Caco-2 (cell line): Measurements from ENCODE around the gene LRRC59. TPM values are rescaled to one million over a fixed set of nuclear protein-coding genes. Genes with fewer than 3 reads are reported as not detected.

Experiments
- BruUV-seq: library from RNA; stranded (reverse); fragments of 400-500 nt; replicated peaks from 2 replicates; lab custom pipeline; 2021; lab: Mats Ljungman, UMichigan
- CTCF ChIA-PET: fragments of 300-600 bp; sonication (Branson Sonifier 250); formaldehyde crosslinking; loops from one replicate; lab custom pipeline; 2022; ENCODE audit warnings: antibody characterized with exemption; lab: Charles Lee
- POLR2A ChIA-PET: fragments of 300-600 bp; sonication (Branson Sonifier 250); formaldehyde crosslinking; loops from one replicate; lab custom pipeline; 2022; ENCODE audit warnings: antibody characterized with exemption; lab: Charles Lee
- DNase-seq, 2 experiments: peaks; one replicate each; pipeline versions ENCODE4 v3.0.0 to v3.0.0-alpha.2; 2020 to 2022
- H3K27me3 ChIP-seq: replicated peaks from 2 replicates; pipeline ENCODE4 v1.6.0; 2011; ENCODE audit warnings: low read length; ENCODE audit not compliant: control insufficient read depth, insufficient read depth
- H3K36me3 ChIP-seq: 2 replicates; pipeline ENCODE4 v1.5.1; 2011; ENCODE audit warnings: low read length; ENCODE audit not compliant: control insufficient read depth, insufficient read depth
- H3K4me1 ChIP-seq: fragments of 250-450 bp; sonication (Bioruptor Pico); 2 replicates; pipeline ENCODE4 v1.5.1; 2020; ENCODE audit warnings: mild to moderate bottlenecking
- H3K4me3 ChIP-seq: 2 replicates; pipeline ENCODE4 v1.5.1; 2011; ENCODE audit warnings: low read depth, mild to moderate bottlenecking, control low read depth, low read length
- H3K9me3 ChIP-seq: fragments of 250-450 bp; sonication (Bioruptor Pico); 2 replicates; pipeline ENCODE4 v1.5.1; 2020; ENCODE audit warnings: mild to moderate bottlenecking, moderate library complexity
- H3K27ac Mint-ChIP-seq: one replicate; pipeline ENCODE4 v1.8.0; 2022; ENCODE audit warnings: mixed read lengths; ENCODE audit not compliant: unreplicated experiment
- H3K27me3 Mint-ChIP-seq: one replicate; pipeline ENCODE4 v1.8.0; 2022; ENCODE audit warnings: mixed read lengths; ENCODE audit not compliant: insufficient read depth, unreplicated experiment
- H3K36me3 Mint-ChIP-seq: one replicate; pipeline ENCODE4 v1.8.0; 2022; ENCODE audit warnings: mild to moderate bottlenecking, mixed read lengths; ENCODE audit not compliant: insufficient read depth, unreplicated experiment
- H3K4me1 Mint-ChIP-seq: one replicate; pipeline ENCODE4 v1.8.0; 2022; ENCODE audit warnings: low read depth, mixed read lengths; ENCODE audit not compliant: unreplicated experiment
- H3K4me3 Mint-ChIP-seq: one replicate; pipeline ENCODE4 v1.8.0; 2022; ENCODE audit warnings: mild to moderate bottlenecking, moderate library complexity, mixed read lengths; ENCODE audit not compliant: unreplicated experiment
- H3K9me3 Mint-ChIP-seq: one replicate; pipeline ENCODE4 v1.8.0; 2022; ENCODE audit warnings: mixed read lengths; ENCODE audit not compliant: unreplicated experiment
- CTCF ChIP-seq, 2 experiments: fragments of 200-600 bp in 1 of 2; IDR thresholded peaks; 1 replicate in 1 of 2; 2 replicates in 1 of 2; pipeline versions ENCODE4 v1.5.1 to v1.8.0; 2011 to 2022; ENCODE audit warnings: antibody characterized with exemption in 1 of 2, control low read depth in 1 of 2, inconsistent platforms in 1 of 2, low read depth in 1 of 2, low read length in 1 of 2, mild to moderate bottlenecking in 1 of 2, moderate library complexity in 1 of 2; ENCODE audit not compliant: insufficient read depth in 1 of 2, severe bottlenecking in 1 of 2, unreplicated experiment in 1 of 2
- intact Hi-C: fragments of 100-400 bp; cut with micrococcal nuclease; formaldehyde crosslinking; loops from one replicate; pipeline ENCODE4 v1.10.0; 2022; ENCODE audit not compliant: unreplicated experiment
- total RNA-seq: library from RNA; stranded (reverse); gene quantifications from 2 replicates; pipeline ENCODE4 v1.2.3, GENCODE V29; 2022

LRRC59 gene
- total RNA-seq, 1 experiment from 2014 or later: 324 TPM

- Mint-ChIP-seq H3K27me3 (no peaks in the 10 kb centered on the region), H3K9me3 (no peaks in the 10 kb centered on the region), H3K27ac (peak within 1 kb of the TSS; percentile 54), H3K4me1 (peaks cover 60% of the 10 kb centered on the region), H3K4me3 (peak within 1 kb of the TSS; percentile 80), H3K36me3 (peaks cover 6% of the 10 kb centered on the region)
- BruUV-seq: TSS peak; percentile 60
- peak in 1 of 2 experiments; percentile 35 for TF ChIP-seq CTCF (IDR thresholded peaks at IDR 0.05; ENCODE audit: insufficient read depth in 1 of 2, low read depth in 1 of 2, low read length in 1 of 2, severe bottlenecking in 1 of 2, unreplicated experiment in 1 of 2)
- ChIA-PET POLR2A (interaction anchor here (0.5 to 1.6 kb wide), 6 partner anchors 17 to 694 kb away, joined by 4 to 9 read pairs (median 6); partner anchors contain the start of genes LRRC59 and PPP1R9B), CTCF (interaction anchor here (0.6 to 3.6 kb wide), 16 partner anchors 9 to 420 kb away, joined by 3 to 40 read pairs (median 4); partner anchors contain the start of gene LRRC59)
- no peaks in the 10 kb centered on the region for H3K36me3 ChIP-seq
- no peaks in the 10 kb centered on the region for H3K27me3 ChIP-seq
- intact Hi-C loops: no loop called here
- peaks cover 64% of the 10 kb centered on the region for H3K4me1 ChIP-seq
- H3K4me3 ChIP-seq: peak within 1 kb of the TSS; percentile 74
- H3K9me3 ChIP-seq: no peaks in the 10 kb centered on the region
- DNase-seq: peak; percentile 92 to 93
Observed at GRCh38 chr17:50425682-50426471, 28.6 kb upstream of the LRRC59 start, which contains the start of gene ACSF2. Gene ACSF2 (plus strand): TSS chr17:50426218. CDS start chr17:50426262, 44 bp downstream.

GRCh38 chr17:50424996-50425681 lies 27.8 kb upstream of the LRRC59 start:
- peak overlapping the region; percentile 80 for H3K4me3 Mint-ChIP-seq
- peaks cover 57% of the 10 kb centered on the region for H3K4me1 Mint-ChIP-seq
- CTCF ChIA-PET: interaction anchor here (0.6 to 3.6 kb wide), 9 partner anchors 15 to 420 kb away, joined by 3 to 40 read pairs (median 6); partner anchors contain the start of gene LRRC59
- H3K36me3 Mint-ChIP-seq: peaks cover 5% of the 10 kb centered on the region
- no peak for TF ChIP-seq CTCF (IDR thresholded peaks at IDR 0.05; ENCODE audit: insufficient read depth in 1 of 2, low read depth in 1 of 2, low read length in 1 of 2, severe bottlenecking in 1 of 2, unreplicated experiment in 1 of 2)
- peak overlapping the region; percentile 74 for H3K4me3 ChIP-seq
- peak overlapping the region; percentile 54 for H3K27ac Mint-ChIP-seq
- POLR2A ChIA-PET: interaction anchor here (0.6 to 1.3 kb wide), 2 partner anchors 28 to 694 kb away, joined by 4 to 8 read pairs; partner anchors contain the start of gene LRRC59
- DNase-seq: no peak
- no peaks in the 10 kb centered on the region for H3K9me3 ChIP-seq
- no peaks in the 10 kb centered on the region for H3K27me3 ChIP-seq
- intact Hi-C loops: no loop called here
- no peaks in the 10 kb centered on the region for H3K9me3 Mint-ChIP-seq
- peaks cover 60% of the 10 kb centered on the region for H3K4me1 ChIP-seq
- H3K36me3 ChIP-seq: no peaks in the 10 kb centered on the region
- H3K27me3 Mint-ChIP-seq: no peaks in the 10 kb centered on the region
- no TSS peak for BruUV-seq
